ENCODE measurements around the gene GPX3. TPM values are rescaled to one million over a fixed set of nuclear protein-coding genes. Genes with fewer than 3 reads are reported as not detected.

GPX3 gene
- 70.6 TPM for polyA plus RNA-seq (2012; ENCODE audit: insufficient read length, low read depth)

- peak; percentile 68 for TF ChIP-seq POLR2AphosphoS5 (IDR thresholded peaks at IDR 0.05; ENCODE audit: low read depth, low read length)
- TF ChIP-seq REST (IDR thresholded peaks at IDR 0.05; ENCODE audit: insufficient read depth in 1 of 2, low read depth in 2 of 2, low read length in 2 of 2): no peak
- TF ChIP-seq TAF1 (IDR thresholded peaks at IDR 0.05; ENCODE audit: borderline replicate concordance, insufficient read depth, low read length): peak; percentile 50; the same call in 1 of the 2 replicates
- TF ChIP-seq FOXP2 (optimal IDR thresholded peaks at IDR 0.05; ENCODE audit: borderline replicate concordance, extremely low read depth, extremely low read length, insufficient read depth): no peak
- no peak for TF ChIP-seq SIN3A (IDR thresholded peaks at IDR 0.05; ENCODE audit: borderline replicate concordance, insufficient read depth, low read length)
These were observed at the start of gene GPX3 for GRCh38 chr5:151020304-151021110. Gene GPX3 (plus strand): TSS chr5:151020591. CDS start chr5:151020655, 64 bp downstream.

GRCh38 chr5:150978590-150978989 lies 41.8 kb upstream of the GPX3 start:
- TF ChIP-seq TAF1 (IDR thresholded peaks at IDR 0.05; ENCODE audit: borderline replicate concordance, insufficient read depth, low read length) (no peak), POLR2AphosphoS5 (IDR thresholded peaks at IDR 0.05; ENCODE audit: low read depth, low read length) (no peak), SIN3A (IDR thresholded peaks at IDR 0.05; ENCODE audit: borderline replicate concordance, insufficient read depth, low read length) (no peak), FOXP2 (optimal IDR thresholded peaks at IDR 0.05; ENCODE audit: borderline replicate concordance, extremely low read depth, extremely low read length, insufficient read depth) (no peak), REST (IDR thresholded peaks at IDR 0.05; ENCODE audit: insufficient read depth in 1 of 2, low read depth in 2 of 2, low read length in 2 of 2) (no peak)

- TF ChIP-seq FOXP2 (optimal IDR thresholded peaks at IDR 0.05; ENCODE audit: borderline replicate concordance, extremely low read depth, extremely low read length, insufficient read depth) (no peak), POLR2AphosphoS5 (IDR thresholded peaks at IDR 0.05; ENCODE audit: low read depth, low read length) (no peak), SIN3A (IDR thresholded peaks at IDR 0.05; ENCODE audit: borderline replicate concordance, insufficient read depth, low read length) (no peak), REST (IDR thresholded peaks at IDR 0.05; ENCODE audit: insufficient read depth in 1 of 2, low read depth in 2 of 2, low read length in 2 of 2) (no peak), TAF1 (IDR thresholded peaks at IDR 0.05; ENCODE audit: borderline replicate concordance, insufficient read depth, low read length) (no peak)
These were observed 32.6 kb upstream of the GPX3 start for GRCh38 chr5:150987746-150988145.

GRCh38 chr5:150989695-150990094 lies 30.7 kb upstream of the GPX3 start:
- no peak for TF ChIP-seq SIN3A (IDR thresholded peaks at IDR 0.05; ENCODE audit: borderline replicate concordance, insufficient read depth, low read length)
- no peak for TF ChIP-seq REST (IDR thresholded peaks at IDR 0.05; ENCODE audit: insufficient read depth in 1 of 2, low read depth in 2 of 2, low read length in 2 of 2)
- no peak for TF ChIP-seq POLR2AphosphoS5 (IDR thresholded peaks at IDR 0.05; ENCODE audit: low read depth, low read length)
- TF ChIP-seq FOXP2 (optimal IDR thresholded peaks at IDR 0.05; ENCODE audit: borderline replicate concordance, extremely low read depth, extremely low read length, insufficient read depth): no peak
- no peak for TF ChIP-seq TAF1 (IDR thresholded peaks at IDR 0.05; ENCODE audit: borderline replicate concordance, insufficient read depth, low read length)

All from PFSK-1 (cell line).